ENCODE data around the gene ACADM.
"Not testable (repeated sequence)": the region's sequence is repeated elsewhere in the genome, so short reads cannot be mapped to it uniquely, and the experiment has no call there.

The ACADM gene

DNA sequence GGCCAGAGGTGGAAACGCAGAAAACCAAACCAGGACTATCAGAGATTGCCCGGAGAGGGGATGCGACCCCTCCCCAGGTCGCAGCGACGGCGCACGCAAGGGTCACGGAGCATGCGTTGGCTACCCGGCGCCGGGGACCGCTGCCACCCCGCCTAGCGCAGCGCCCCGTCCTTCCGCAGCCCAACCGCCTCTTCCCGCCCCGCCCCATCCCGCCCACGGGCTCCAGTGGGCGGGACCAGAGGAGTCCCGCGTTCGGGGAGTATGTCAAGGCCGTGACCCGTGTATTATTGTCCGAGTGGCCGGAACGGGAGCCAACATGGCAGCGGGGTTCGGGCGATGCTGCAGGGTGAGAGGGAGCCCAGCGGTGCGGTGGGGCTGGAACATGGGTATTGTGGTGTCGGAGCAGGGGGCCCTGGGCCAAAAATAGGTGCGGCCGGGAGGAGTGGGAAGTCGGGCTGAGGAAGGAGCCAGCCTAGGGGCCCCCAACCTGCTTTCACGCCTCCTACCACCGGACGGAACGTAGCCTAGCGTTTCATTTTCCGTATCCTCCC lies at the start of gene ACADM:
Gene ACADM (plus strand): TSS at position 238 of the 551 bp plus-strand sequence. CDS start 79 bp downstream, at position 317.
- DNase-seq: peak; percentile 1

DNA sequence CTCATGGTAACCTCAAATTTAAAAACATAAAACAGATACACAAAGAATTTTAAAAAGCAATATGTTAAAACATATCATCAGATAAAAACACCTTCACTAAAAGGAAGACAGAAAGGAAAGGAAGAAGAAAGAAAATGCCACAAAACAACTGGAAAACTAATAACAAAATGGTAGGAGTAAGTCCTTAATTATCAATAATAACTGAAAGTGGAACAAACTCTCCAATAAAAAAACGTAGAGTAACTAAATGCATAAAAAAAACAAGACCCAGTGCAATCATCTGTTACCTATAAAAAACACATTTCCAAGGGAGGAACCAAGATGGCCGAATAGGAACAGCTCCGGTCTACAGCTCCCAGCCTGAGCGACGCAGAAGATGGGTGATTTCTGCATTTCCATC lies 47.1 kb upstream of the ACADM start:
- no peak for DNase-seq

DNA sequence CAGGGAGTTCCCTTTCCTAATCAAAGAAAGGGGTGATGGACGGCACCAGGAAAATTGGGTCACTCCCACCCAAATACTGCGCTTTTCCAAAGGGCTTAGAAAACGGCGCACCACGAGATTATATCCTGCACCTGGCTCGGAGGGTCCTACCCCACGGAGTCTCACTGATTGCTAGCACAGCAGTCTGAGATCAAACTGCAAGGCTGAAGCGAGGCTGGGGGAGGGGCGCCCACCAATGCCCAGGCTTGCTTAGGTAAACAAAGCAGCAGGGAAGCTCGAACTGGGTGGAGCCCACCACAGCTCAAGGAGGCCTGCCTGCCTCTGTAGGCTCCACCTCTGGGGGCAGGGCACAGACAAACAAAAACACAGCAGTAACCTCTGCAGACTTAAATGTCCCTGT lies 46.5 kb upstream of the ACADM start:
- DNase-seq: not testable (repeated sequence)

DNA sequence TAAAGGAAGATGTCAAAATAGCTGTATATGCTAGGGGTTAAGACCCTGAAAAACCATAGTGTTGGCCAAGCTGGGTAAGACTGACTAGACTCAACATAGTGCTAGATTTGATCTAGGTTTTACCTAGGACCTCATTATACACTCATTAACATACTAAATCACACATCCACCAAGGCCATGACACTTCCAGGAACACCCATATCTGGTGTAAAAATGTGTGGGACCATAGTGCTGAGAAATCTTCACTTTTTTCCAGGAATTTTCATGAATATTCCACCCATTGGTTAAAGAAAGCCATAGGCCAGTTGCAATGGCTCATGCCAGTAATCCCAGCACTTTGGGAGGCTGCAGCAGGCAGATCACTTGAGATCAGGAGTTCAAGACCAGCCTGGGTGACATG lies 34.0 kb upstream of the ACADM start:
- DNase-seq: no peak

DNA sequence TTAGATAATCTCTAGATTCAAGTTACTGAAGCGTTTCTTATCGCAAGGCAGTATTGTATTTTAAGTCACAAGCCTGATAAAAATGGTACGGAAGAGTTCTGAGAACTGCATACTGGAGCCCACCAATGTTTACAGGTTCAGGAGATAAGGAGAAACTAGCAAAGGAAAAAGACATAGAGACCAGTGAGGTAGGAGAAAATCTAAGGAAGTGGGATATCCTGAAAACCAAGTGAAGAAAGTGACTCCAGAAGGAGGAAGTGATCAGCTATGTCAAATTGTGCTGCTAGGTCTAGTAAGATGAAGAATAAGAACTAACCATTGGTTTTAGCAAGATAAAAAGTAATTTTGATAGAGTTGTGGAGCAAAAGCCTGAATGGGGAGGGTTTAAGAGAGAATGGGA lies 31.0 kb upstream of the ACADM start:
- DNase-seq: no peak

DNA sequence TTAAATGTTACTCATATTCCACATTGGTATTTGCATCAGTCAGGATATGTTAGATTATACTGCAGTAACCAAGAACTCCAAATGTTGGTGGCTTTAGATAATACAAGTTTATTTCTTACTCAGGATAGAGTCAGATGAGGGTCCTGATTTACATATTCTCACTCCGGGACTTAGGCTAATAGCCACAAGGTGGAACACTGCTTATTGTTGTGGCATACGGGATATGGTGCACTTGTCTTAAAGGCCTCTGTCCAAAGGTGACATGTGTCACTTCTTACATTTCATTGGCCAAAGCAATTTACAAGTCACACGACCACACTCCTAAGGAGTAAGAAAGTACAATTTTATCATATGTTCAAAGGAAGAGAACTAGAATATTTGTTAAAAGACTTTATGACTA lies 28.5 kb upstream of the ACADM start:
- no peak for DNase-seq

DNA sequence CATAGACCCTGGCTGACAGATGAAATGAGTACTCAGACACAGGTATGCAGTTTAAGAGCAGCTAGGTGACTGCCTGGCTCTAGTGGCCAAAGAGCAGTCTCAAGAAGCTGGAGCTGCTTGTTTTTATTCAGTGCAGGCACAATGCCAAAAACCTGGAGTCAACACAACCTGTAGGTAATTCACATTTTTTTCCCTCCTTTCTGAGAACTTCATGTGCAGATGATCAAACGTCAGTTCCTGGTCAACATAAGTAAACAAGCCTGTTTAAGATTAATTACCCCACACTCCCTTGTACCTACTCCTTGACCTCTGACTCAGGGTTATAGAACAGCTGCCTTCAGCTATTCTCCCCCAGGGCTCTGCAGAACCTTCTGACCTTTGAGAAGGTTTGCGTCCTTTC lies 17.3 kb upstream of the ACADM start:
- DNase-seq: no peak

DNA sequence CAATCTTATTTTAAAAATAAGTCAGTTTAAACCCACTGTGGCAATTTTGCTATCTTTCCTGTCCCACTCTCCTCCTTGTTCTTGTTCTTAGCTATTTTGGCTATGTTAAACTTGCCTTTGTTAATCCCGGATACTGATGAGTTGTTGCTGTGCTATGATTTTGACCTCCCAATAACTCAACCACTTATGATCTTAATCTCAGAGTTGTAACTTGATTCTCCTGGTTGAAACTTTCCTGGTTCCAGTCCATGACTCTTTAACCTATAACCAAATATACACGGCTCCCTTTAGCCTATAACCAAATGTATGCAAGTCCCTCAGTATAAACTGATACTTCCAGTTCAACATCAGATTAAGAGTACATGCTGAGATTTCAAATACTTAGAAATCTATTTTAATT lies 15.6 kb upstream of the ACADM start:
- DNase-seq: no peak

DNA sequence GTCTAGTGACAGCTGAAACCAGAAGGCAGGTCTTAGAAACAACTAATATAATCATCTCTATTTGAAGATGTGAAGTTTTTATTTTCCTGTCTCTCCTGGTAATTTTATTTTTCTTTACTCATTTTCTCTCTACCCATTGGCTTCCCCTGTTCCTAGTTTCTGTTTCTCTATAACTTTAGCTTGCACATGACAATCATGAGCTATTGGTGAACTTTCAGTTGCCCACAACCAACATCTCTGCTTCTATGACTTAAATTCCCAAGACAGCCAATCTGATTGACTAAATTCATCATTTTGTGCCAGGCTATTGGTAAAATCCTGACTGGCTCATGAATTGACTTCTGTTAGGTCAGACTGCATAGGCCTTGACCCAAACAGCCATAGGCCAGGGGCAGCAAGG lies 13.7 kb upstream of the ACADM start:
- no peak for DNase-seq

DNA sequence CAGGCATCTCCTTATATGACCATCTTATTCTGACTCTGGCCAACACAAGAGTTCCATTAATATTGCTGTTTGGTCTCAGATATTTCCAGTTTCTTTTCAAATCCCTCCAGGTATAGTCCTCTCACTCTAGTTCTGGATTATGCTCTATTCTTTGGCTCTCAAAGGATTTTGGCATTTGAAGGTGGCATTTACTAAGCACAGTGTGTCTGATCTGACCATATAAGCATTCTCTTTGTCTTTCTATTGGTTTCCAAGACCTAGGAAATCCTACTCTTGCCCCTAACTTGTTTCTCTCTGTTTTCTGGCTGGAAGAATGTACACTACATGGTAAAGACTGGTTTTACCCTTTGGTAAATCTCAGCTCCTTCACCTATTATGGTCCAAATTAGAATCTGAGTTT lies 12.7 kb upstream of the ACADM start:
- no peak for DNase-seq

DNA sequence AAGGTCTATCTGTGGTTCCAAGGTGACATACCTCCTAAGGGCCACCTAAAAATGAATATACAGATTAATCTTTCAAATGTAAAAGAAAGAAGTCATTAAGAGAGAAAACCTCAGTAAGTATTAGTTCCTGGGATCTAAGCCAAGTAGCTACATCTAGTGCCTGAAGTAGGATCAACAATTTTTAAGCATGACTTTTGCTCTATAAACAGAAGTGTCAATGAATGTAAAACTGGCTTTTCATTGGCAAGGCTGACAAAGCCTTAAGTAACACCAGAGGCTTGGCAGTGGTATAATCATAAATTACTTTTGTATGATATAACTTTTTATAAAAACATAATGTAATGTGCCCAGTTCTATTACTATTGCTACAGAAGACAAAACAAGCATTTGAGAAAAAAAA lies 12.2 kb upstream of the ACADM start:
- no peak for DNase-seq

DNA sequence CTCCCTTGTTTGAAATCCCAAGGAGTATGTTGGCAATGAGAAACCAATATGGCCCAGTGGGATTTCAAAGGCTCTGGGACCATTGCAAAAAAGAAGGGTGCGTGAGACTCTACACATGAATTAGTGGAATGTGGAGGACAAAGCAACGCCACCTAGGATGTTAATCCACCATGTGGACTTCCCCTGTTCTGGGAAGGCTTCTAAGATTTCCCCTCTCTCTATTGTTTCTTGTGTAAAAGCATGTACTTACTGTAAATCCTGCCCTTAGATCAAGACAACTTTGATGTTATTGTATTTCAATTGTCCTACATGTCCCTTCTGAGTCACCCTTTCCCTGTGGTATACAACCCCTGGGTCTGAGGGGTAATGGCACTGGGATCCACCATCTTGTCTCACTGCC lies 4.7 kb upstream of the ACADM start:
- DNase-seq: no peak

DNA sequence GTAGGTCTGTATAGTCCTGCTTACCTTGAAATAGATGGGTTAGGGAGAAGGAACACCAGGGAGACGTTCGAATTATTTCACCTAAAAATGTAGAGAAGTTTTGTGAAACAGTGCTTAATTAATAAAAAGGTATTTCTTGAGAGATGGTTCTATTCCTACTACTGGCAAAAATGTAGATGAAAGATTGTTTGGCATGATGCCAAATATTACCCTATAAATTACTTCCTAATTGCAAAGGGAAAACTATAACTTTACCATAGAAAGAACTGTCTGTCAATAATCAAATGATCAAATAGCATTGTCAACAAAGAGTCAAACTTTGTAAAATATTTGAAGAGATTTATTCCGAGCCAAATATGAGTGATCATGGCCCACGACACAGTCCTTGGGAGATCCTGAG lies 4.2 kb upstream of the ACADM start:
- DNase-seq: no peak

DNA sequence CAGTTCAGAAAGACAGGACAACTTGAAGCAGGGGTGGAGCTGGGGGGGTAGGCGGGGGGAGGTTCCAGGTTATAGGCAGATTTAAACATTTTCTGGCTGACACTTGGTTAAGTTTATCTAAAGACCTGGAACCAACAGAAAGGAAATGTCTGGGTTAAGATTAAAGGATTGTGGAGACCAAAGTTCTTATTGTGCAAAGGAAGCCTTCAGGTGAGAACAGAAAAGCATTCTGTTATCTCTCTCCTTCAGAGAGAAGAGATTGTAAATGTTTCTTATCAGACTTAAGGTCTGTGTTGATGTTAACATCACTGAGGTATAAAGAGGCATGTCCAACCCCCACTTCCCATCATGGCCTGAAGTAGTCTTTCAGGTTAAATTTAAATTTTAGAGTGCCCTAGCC lies 3.7 kb upstream of the ACADM start:
- DNase-seq: no peak

DNA sequence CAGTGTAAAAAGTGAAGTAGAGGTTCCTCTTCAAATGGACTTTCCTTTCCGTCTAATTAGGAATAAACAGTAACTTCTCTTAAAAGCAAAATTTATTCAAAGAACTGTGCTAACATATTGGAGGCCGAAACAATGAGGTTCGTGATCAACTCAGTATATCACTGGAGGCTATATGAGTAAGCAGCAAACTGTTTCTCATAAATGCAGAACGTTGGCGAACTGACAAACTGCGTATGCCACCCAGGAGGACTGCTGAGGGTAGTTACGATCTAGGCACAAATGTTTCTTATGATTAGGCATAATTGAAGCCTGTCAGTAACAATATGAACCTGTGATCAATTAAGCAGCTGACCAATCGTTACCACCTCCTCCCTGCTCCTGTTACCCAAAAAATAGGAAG lies 2.3 kb upstream of the ACADM start:
- DNase-seq: not testable (repeated sequence)

DNA sequence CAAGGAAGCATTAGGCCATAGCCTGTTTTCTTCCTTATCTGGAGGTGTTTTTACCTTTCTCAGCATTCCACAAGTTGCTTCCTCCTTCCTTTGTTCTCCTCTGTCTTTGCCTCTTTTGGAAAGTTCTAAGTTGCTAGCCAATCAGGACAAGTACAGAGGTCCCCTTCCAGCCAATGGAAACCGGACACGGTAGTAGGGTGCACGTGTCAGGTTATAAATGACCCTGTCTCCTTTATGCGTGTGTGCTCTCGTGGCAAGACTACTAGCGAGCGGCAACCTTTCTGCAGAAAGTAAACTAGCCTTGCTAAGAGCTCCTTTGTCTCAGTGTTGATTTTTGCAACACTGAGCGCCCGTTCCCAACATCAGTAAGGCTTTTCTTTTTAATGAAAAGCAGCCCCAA lies 1.5 kb upstream of the ACADM start:
- no peak for DNase-seq

DNA sequence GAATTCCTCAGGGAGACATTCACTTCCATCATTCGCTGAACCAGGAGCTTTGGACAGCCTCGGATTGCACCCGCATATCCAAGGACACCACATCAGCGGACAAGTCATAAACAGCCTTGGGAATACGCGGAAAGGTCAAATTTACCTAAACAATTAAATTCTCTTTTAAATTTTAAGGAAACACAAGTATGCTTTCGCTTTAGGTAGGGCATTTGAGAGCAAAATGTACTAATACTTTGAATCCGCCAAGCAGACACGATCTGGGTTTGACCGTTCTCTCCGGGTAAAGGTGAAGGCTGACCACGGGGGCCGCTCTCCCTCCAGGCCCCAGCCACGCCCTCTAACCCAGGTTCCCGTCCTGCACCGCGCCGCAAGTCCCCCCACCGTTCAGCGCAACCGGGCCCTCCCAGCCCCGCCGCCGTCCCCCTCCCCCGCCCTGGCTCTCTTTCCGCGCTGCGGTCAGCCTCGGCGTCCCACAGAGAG lies 479 bp upstream of the ACADM start:
- DNase-seq: peak; percentile 36

DNA sequence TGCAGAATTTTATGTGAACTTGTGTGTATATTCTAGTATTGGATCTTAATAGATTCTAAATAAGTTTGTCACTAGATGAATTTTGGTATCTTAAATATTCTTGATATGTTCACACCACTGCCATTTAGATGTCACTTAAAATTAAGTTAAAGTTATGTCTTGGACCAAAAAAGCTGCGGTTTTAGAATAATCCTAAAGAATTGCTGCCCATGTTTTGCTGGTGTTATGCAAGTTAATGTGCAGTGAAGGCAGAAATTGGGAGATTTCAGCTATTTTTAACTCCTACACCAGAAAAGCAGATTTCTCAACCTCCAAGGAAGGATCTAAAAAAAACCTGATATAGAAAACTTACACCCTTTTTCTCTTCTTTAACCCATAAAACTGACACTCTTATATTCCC lies 757 bp downstream of the ACADM start:
- DNase-seq: no peak

DNA sequence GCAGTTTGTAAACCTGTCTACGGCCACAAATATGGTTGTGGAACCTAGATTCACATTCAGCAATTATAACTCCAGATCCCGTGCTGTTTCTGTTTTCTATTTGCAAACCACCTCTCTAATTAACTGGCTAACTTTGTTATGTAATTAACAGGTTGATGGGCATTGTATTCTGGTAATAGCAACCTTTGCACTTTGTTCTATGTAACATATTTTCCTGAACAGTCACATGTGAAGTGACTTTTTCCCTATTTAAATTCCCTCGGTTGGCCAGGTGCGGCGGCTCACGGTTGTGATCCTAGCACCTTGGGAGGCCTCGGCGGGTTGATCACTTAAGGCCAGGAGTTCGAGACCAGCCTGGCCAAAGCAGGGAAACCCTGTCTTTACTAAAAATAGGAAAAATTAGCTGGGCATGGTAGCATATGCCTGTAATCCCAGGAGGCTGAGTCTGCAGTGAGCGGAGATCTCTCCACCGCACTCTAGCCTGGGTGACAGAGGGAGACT lies 1.4 kb downstream of the ACADM start:
- no peak for DNase-seq

DNA sequence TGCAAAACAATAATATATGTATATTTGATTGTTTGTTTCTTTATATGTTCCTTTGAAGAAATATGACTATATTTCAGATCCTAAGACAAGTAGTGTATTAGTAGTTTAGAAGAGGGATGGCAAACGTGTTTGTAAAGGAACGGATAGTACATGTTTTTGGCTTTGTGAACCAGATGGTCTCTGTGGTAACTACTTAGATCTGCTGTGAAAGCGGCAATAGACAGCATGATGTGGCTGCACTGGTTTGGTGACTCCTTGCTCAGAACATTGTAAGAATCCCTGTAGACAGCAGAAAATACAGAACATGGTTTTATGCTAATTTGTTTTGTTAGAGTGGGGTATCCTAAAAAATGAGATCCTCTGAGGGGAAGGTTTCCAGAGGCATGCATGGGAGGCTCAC lies 3.1 kb downstream of the ACADM start:
- no peak for DNase-seq

DNA sequence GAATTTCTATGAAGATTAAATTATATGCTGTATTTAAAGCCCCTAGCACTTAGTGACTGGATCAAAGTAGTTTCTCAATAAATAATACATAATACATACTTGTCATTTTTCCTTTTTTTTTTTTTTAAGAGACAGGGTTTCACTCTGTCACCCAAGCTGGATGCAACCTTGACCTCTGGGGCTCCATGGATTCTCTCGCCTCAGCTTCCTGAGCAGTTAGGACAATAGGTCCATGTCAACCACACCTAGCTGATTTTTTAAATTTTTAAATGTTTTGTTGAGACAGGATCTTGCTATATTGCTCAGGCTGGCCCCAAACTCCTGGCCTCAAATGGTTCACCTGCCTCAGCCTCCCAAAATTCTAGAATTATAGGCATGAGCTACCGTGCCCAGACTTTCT lies 5.9 kb downstream of the ACADM start:
- no peak for DNase-seq

DNA sequence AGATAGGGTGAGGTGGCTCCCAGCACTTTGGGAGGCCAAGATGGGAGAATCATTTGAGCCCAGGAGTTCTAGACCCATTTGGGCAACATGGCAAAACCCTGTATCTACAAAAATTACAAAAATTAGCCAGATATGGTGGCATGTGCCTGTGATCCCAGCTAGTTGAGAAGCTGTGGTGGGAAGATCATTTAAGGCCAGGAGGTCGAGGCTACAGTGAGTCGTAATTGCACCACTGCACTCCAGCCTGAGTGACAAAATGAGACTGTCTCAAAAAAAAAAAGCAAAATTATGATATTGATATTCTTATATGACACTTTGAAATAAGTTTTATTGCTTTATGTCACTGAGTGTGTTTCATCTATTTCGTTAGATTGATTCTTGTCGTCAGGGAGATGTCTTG lies 7.4 kb downstream of the ACADM start:
- no peak for DNase-seq

DNA sequence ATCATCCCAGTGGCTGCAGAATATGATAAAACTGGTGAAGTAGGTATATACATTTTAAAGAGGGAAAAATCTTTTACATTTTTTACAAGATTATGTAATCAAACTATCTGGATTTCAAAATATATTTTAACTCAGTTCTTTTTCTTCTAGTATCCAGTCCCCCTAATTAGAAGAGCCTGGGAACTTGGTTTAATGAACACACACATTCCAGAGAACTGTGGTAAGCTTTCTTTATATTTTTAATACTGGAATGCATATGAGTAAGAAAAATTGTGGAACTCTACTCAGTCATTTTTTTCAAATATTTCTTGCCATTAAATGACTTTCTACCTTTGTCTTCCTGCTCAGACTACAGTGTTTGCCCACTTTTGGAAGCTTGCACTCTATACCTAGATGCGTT lies 8.2 kb downstream of the ACADM start:
- DNase-seq: no peak

DNA sequence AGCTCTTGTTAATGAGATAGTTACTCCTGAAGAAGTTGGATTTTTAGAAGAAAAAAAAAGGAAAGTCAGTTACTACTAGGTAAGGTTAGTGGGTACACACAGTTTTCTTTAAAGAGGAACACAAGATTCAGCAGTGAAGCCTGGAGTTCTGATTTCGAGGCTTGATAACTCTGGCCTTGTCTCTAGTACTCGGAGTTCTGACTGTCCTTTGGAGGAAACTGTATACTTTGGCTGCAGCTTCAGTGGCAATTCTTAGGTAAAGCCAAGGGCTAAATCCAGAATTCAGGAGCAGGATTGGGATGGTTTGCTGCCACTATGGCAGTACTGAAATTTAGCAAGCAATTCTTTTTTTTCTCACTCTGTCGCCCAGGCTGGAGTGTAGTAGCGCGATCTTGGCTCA lies 9.2 kb downstream of the ACADM start:
- DNase-seq: no peak

DNA sequence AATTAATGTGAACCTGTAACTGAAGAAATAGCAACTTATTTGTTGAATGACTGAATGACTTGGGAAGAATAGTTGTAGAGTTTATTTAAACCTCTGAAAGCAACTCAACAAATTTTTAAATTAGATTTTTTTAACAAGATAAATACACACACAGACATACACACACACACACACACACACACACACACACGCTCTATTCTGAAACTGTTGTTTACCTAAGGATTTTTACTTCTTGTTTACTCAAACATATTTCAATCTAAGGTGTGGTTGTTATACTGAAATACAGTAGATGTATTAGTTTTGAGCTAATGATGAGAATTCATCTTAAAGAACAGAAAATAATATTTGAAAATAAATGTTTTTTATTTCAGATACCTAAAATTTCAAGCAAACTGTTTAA lies 11.5 kb downstream of the ACADM start:
- no peak for DNase-seq
